ENCODE measurements around the gene STK32B.

Gene STK32B

DNA sequence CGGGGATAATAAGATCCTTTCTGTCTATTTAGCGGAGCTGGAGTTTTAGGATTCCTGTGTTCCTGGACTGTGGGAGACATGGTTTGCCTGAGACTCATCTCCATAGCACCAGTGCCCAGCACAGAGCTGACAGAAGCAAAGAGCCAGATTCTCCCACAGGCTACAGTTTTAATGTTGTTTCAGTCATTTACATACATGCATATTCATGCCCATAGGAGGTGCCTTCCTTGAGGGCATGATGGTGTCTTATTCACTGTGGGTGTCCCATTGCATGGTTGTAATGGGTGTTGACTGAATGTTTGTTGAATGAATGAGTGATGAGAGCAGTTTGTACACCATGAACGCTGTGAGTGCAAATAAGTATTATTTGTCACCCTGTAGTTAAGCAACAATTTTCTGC is 396.5 kb downstream of the STK32B start:
- DNase-seq = no peak

GRCh38 chr4:5448221-5448620 is 396.9 kb downstream of the STK32B start:
- no peak for DNase-seq

- no peak for DNase-seq
These were observed 400.0 kb downstream of the STK32B start for GRCh38 chr4:5451243-5451642.

DNA sequence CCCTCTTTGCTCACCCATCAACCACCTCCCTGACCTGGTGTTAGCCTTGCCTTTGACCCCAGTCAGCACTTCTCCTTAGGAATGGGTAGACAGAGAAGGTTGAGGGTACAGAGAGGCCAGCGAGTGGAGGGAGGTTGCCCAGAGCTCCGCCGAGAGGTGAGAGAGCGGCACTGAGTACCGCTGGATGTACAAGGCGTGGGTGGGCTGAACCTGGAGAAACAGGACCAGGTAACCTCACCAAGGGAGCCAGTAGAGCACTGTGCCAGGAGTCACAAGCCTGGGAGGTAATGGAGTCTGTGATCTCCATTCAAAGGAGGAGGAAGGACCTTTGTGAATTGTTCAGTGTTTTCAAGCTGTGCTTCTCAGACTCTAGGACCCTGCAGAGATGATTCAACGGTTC is 400.9 kb downstream of the STK32B start:
- no peak for DNase-seq

- no peak for DNase-seq
These were observed 403.8 kb downstream of the STK32B start for GRCh38 chr4:5455003-5455585.

GRCh38 chr4:5456296-5456845 is 405.1 kb downstream of the STK32B start:
- DNase-seq = no peak

DNA sequence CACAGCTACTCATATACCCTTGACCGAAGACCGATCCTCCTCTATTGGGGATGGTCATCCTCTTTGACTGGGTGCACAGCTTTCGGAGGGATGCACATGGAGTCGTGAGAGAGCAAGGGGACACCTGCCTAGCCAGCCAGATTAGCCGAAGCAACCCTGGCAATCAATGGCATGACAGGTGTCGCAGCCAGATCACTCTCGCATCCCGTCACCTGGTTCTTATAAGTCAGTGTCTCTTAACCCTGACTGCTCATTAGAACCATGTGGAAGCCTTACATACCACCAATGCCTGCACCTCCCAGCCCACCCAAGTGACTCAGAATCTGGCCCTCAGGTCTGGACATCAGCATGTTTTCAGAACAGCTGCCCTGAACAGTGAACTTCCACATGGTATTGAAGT is 407.4 kb downstream of the STK32B start:
- DNase-seq = no peak

- DNase-seq = no peak
These were observed 408.0 kb downstream of the STK32B start for GRCh38 chr4:5459236-5459635.

DNA sequence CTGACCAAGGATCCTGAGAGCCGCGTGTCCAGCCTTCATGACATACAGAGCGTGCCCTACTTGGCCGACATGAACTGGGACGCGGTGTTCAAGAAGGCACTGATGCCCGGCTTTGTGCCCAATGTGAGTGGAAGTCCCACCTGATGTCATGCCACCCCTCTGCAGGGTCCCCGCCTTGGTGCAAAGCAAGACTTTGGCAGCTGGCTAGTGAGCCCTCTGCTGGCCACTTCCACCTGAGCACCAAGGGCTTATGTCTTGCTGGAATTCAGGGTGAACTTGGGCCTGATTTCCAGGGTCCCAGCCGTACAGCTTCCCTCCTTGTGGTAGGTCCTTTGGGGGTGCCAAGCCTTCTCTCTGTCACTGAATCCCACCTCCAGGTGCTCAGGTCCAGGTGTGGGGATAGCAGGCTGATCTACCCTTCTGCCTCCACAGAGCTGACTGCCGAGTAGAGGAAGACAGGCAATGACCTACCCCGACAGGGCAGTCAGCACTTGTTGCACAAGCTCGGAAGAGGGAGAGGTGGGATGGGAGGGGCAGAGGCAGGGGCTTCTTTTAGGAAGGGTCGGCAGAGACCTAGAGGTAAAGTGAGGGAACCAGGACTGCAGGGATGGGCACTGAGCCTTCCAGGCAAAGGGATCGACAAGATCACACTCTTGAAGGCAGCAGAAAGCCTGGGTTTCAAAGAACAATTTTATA is 409.0 kb downstream of the STK32B start:
- DNase-seq = no peak

DNA sequence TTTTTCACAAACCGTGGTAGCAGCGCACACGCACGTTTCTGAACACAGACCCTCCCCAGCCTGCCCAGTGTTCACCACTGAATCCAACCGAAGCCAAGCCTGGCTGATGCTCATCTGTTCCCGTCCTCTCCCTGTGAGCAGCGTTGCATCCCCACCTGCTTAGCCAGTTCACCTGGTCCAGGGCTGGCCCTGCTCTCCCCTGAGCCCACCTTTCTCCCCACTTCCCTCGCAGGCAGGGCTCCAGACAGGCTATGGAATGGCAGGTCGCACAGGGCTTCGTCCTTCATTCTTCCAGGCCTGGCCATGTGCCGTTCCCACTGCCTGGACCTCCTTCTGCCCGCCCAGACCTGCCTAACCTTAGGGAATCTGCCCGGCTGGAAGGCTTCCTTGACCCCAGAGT is 410.2 kb downstream of the STK32B start:
- no peak for DNase-seq

DNA sequence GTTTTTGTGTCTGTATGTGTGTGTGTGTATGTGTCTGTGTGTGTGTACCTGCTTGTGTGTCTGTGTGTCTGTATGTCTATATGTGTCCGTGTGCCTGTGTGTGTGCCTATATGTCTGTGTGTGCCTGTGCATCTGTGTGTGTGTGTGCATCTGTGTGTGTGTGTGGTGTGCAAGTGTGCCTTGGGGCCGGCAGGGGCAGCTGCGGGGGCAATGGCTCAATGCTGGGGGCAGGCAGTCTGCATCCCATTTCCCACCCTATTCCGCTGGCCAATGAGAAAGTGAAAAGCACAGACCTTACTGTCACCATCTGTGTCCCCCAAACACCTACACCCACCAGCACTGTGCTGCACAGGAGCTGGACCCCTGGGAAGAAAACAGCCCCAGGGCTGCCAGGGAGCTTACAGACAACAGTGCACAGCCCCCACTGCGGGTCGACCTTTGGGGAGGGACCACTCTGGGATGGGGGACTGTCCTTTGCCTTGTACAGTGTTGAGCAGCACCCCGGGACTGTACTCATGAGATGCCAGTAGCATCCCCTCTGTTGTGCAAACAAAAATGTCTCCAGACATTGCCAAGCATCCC is 411.1 kb downstream of the STK32B start:
- DNase-seq = no peak

DNA sequence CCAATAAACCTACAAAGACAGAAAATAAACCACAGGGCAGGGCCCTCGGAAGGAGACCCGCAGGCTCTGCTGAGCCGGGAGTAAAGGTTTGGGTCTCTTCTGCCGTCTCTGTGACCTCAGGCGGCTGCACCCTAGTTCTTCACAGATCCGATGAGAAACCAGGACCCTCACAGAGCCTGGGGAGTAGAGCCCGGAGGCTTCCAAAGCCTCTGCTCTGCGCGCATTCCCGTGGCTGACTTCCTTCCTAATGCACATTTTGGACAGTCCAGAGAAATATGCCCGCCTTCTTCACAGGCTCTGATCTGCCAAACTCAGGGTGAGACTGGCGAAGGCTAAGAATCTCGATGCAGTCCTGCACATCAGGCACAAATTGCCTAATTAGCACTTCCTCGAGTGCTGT is 411.6 kb downstream of the STK32B start:
- no peak for DNase-seq

GRCh38 chr4:5463361-5463760 is 412.1 kb downstream of the STK32B start:
- DNase-seq = no peak

DNA sequence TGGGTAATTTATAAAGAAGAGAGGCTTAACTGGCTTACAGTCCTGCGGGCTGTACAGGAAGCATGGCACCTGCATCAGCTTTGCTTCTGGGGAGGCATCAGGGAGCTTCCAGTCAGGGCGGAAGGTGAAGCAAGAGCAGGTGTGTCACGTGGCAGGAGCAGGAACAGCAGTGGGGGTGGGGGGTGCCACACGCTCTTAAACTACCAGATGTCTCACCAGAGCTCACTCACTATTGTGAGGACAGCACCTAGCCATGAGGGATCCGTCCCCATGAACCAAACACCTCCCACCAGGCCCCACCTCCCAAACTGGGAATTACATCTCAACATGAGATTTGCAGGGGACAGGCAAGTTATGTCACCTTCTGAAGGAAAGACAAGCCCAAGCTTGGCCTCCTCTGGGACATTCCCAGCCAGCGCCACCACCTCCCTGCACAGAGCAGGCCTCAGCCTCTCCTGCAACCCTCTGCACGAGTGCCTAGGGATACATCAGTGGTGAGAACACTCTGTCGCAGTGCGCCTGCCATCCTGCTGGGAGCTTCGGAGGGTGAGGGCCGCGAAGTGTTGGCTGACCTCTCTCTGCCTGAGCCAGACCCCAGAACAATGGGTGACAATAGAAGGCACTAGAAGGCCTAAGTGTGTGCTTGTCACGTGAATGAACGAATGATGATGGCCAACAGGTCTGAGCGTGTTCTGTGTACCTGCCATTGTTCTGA is 412.8 kb downstream of the STK32B start:
- DNase-seq = no peak

- no peak for DNase-seq
These were observed 414.2 kb downstream of the STK32B start for GRCh38 chr4:5465529-5465928.

GRCh38 chr4:5465956-5466355 is 414.7 kb downstream of the STK32B start:
- no peak for DNase-seq

DNA sequence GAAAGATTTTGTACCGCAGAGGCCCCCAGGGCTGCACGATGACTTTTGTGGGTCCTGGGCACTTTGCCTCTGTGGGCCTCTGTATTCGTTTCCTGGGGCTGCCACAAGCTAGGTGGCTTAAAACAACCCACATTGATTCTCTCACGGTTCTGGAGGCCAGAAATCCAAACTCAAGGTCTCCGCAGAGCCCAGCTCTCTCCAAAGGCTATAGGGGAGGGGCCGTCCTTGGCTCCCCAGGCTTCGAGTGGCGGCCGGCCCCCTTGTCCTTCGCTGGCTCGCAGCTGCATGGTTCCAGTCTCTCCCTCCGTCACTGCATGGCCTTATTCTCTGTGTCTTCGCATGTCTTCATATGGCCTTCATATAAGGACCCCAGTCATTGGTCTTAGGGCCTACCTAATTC is 415.8 kb downstream of the STK32B start:
- no peak for DNase-seq

DNA sequence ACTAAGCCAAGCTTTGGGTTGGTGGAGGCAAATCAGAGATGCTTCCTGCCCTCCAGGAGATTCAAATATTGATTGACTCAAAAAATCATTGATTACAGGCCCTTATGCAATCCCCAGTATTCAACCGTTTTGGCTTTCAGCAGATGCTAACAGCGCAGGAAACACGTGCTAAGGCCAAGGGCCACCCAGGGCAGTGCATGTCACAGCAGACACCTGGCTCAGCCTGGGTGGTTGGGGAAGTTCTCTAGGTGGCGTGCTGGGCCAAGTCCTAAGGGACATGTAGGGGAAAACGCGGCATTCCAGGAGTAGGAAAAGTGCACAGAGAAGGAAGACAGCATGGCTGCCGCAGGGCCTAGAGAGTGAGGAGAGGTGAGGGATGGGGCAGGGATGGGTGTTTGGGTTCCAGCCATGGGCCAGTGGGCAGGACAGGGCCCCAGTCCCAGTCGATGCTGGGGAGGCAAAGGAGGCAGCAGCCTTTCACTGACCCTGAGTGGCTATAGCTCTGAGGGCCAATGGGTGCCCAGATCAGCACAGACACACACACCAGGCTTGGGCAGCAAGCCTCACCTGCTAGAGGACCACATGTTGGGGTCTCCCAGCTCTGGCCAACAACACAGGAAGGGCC is 418.0 kb downstream of the STK32B start:
- no peak for DNase-seq

- DNase-seq = no peak
These were observed 418.6 kb downstream of the STK32B start for GRCh38 chr4:5469861-5470260.

DNA sequence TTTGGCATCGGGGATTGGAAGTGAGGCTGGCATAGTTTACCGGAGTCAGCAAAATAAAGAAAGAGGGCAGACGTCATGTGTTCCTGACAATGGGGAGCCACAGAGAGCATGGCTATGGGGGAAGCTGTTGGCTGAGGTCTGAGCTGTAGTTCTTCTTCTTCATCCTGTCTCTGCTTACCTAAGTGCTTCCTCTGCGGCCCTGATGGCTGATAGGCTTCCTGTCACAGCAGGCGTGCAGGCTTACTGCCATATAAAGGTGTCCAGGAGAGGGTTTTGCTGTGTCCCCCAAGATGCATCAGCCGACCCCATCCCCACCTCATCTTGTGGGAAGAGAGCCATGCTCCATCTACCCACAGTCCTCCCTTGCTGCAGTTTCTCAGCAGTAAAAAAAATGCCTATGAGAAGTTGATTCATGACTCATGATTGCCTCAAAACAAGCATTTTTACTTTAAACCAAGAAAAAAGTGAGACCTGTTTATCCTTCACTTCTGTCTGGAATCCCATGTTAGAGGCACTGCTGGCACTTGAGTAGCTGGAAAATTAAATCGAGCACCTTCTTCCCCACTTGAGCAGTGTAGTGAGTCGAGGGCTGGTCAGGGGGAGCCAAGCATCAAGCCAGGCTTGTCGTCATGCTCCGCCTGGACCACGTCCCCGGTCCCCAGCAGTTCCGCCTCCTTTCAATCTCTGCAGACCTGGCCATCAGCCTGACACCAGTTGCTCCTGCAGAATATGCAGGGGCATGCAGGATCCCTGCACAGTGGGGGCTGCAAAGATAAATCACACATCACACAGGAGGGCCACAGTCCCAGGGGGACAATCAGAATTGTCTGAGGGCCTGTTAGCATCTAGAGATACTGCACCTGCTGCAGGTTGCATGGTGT is 419.3 kb downstream of the STK32B start:
- no peak for DNase-seq

GRCh38 chr4:5471206-5471605 is 419.9 kb downstream of the STK32B start:
- DNase-seq = no peak

DNA sequence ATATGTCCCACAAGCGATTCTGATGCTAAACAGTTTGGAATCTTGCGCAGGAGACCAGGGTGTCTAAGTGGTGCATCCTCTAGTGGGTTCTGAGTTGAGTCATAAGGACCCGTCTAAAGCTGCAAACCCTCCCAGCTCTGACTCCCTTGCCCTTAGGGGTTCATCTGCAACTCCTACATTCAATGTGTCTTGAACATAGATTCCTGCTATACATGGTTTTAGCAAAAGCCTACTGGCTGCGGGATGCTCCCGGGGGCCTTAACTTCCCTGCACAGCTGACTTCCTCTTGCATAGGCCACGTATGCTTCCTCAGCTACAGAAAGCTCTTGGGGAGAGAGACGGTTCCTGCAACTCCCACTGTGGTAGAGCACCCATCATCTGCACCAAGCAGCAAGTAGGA is 420.4 kb downstream of the STK32B start:
- DNase-seq = no peak

All from right kidney (tissue), 1 donor.